HG02763 (cell line): Measurements from ENCODE around the gene NDUFB3.
"Not testable (repeated sequence)": the region's sequence is repeated elsewhere in the genome, so short reads cannot be mapped to it uniquely, and the experiment has no call there.

Experiments used
- ATAC-seq: cut with Tn5 transposase; IDR thresholded peaks from one replicate; pipeline ENCODE4 v1.9.1; 2021; ENCODE audit warnings: mild to moderate bottlenecking, moderate library complexity; ENCODE audit not compliant: unreplicated experiment

Gene NDUFB3

DNA sequence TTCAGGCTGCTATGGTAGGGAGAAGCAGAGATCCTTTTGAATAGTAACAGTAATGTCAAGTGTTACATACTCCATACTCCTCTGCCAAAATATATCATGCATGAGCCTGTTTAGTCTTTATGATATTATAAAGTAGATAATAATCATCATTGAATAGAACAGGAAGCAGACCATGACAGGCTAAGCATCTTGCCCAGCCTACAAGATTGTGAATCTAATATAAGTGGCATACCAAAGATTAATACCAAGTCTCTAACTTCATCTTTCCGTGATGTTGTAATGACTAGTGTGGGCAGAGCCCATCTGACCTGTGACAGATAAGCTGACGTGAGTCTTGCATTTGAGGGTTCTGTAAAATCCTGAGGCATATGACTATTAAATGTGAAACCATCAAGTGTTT, 13.1 kb downstream of the NDUFB3 start:
- ATAC-seq: no peak

DNA sequence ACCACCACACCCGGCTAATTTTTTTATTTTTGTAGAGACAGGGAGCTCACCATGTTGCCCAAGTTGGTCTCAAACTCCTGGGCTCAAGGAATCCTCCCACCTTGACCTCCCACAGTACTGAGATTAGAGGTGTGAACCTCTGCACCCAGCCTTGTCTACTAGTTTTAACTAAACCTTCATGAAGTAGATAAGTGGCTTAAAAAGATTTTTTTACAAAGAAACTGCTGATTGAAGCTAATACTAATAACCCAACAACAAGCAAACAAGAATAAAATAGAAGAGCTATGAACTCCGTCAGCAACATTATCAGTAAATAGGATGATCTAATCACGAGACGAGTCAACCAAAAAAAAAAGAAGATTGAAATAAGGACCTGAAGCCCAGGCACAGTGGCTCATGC, 18.8 kb downstream of the NDUFB3 start:
- ATAC-seq: no peak

DNA sequence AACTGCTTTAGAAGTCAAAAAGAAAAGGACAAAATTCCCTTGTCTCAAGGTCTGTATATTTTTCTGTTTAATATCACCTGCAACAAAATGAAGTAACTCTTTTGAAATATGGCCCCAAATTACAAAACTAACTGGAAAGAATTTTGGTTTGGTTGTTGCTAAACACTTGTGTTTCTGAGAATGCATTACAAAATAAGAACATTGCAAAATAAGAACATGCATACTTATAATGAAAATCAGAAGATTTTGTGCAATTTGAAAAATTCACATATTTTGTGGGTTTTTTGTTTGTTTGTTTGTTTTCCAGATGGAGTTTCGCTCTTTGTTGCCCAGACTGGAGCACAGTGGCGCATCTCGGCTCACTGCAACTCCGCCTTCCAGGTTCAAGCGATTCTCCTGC, 21.8 kb downstream of the NDUFB3 start:
- ATAC-seq: no peak

DNA sequence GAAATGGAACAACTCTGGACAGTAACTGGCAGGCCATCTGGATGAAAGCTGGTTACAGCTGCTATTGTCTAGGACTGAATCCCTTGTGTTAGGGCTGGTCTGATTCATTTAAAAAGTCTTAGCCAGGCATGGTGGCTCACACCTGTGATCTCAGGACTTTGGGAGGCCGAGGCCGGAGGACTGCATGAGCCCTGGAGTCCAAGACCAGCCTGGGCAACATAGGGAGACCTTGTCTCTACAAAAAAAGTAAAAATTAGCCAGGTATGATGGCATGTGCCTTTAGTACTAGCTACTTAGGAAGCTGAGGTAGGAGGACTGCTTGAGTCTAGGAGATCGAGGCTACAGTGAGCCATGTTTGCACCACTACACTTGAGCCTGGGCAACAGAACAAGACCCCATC, 28.7 kb downstream of the NDUFB3 start:
- no peak for ATAC-seq

DNA sequence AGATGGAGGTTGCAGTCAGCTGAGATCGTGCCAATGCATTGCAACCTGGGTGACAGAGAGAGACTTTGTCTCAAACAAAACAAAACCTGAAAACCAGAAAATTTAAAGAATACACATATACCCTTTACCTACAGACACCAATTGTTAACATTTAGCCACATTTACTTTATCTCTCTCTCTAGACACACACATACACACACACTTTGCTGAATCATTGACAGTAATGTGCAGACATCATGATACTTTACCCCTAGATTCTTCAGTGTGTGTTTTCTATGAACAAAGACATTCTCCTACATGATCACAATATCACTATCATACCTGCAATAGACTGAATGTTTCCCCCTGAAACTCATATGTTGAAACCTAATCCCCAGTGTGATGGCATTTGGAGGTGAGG, 34.0 kb downstream of the NDUFB3 start:
- ATAC-seq: no peak

DNA sequence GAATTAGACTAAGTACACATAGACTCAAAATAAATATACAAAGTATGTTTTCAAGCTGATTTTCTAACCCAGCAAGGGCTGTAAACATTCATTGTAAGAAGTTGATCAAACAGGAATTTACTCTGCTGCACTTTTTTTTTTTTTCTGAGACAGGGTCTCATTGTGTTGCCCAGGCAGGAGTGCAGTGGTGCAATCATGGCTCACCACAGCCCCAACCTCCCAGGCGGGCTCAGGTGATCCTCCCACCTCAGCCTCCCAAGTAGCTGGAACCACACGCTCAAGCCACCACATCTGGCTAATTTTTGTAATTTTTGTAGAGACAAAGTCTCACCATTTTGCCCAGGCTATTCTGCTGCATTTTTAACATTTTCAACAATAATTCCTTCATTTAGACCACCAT, 35.8 kb downstream of the NDUFB3 start:
- ATAC-seq: no peak

DNA sequence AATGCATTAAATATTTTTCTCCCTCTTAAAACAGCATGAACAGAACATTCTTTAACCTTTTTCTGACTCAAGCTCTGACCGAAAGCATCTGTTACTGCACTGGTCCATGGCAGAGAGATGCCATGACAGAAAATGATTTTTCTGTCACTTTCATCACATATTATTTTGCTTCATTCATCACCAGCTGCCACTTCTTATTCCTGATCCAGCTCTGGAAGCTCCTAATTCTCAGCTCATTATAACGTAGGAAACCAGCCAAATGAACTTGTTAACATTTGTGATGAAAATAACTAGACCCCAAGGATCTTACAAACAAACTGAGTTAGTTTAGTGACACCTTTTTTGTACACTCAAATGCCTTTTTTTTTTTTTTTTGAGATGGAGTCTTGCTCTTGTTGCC, 36.5 kb downstream of the NDUFB3 start:
- no peak for ATAC-seq

DNA sequence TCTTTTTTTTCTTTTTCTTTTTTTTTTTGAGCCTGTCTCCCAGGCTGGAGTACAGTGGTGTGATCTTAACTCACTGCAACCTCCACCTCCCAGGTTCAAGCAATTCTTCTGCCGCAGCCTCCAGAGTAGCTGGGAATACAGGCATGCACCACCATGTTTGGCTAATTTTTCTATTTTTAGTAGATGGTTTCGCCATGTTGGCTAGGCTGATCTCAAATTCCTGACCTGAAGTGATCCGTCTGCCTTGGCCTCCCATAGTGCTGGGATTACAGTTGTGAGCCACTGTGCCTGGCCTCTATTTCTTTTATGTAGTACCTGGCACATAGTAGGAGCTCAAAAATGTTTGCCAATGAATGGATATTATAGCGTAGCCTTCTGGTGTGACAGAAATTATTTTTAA, 37.4 kb downstream of the NDUFB3 start:
- no peak for ATAC-seq

DNA sequence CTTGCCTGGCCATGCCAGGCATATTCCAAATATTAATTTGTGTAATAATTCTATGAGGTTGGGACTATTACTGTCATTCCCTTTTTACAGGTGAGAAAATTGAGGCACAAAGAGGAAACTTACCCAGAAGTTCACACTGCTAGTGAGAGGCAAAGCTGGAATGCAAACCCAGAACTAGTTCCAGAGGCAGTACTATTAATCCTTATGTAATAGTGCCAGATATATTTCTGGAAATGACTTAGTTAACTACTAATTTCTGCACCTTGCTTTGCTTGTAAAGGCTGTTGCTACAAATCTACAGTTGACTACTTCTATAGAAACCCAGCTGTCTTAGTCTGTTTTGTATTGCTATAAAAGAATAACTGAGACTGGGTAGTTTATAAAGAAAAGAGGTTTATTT, 38.8 kb downstream of the NDUFB3 start:
- no peak for ATAC-seq

DNA sequence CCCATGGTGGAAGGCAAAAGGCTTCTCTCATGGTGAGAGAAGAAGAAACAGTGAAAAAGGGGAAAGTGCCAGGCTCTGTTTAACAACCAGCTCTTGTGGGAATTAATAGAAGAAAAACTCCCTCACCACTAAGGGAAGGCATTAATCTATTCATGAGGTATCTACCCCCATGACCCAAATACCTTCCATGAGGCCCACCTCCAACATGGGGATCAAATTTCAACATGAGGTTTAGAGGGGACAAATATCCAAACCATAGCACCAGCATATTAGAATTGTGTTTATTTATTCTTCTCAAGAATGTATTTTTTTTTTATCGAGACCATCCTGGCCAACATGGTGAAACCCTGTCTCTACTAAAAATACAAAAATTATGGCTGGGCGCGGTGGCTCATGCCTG, 39.3 kb downstream of the NDUFB3 start:
- ATAC-seq: no peak

DNA sequence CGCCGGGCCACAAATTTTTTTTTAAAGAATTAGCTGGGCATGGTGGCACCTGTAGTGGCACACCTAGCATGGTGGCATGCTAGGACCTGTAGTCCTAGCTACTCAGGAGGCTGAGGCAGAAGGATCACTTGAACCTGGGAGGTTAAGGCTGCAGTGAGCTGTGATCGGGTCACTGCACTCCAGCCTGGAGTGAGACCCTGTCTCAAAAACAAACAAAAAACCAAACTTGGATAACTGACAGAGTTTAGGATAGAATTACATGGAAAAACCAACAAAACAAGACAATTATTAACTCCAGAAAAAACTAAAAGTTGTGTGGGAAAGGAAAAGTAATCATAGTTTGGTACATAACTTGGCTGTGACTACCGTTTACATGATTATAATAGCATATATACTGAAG, 42.5 kb downstream of the NDUFB3 start:
- no peak for ATAC-seq

DNA sequence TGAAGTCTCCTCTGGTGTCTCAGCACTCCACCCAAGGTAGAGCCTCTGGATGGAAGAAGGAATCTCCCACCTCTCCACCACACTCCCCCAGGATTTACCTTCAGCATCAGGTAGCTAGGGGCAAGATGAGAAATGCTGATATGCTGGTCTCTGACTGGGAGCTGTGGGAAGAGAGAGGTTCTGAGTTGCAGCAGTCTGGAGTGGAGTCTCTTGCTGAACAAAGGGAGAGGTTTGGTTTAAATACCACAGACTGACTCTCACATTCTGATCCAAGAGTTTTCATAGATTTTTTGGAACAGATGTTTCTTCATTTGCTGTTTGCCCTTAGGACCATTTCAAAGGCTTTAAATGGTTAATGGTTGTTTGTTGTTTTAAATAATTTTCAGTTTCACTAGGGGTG, 43.0 kb downstream of the NDUFB3 start:
- ATAC-seq: no peak

DNA sequence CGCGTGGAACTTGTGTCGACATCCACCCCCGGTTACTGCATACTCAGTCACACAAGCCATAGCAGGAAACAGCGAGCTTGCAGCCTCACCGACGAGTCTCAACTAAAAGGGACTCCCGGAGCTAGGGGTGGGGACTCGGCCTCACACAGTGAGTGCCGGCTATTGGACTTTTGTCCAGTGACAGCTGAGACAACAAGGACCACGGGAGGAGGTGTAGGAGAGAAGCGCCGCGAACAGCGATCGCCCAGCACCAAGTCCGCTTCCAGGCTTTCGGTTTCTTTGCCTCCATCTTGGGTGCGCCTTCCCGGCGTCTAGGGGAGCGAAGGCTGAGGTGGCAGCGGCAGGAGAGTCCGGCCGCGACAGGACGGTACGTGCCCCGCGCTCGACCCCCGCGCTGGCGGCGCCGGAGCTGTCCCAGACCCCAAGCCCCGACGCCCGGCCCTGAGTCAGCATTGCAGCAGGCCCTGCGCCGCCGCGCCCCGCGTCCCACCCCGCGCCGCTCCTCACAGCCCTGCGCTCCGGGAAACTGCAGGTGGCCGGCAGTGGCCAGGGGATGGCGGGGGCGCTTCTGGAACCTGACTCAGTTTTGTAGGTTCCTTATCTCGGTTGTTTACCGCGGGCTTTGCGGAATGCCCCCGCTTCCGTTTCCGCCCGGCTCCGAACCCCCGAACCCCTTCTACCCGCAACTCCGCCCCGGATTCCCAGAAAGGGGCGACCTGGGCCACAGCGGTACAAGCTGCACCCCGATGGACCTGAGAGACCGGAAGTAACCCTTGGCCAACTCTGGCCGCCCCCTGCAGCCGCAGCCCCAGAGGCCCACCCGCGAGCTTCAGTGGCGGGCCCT, 44.5 kb downstream of the NDUFB3 start, which contains the start of gene CFLAR:
CFLAR (plus strand) TSS at position 50 of the 844 bp plus-strand sequence. CDS start 13,702 bp downstream, outside the sequence.
- ATAC-seq: peak; percentile 35

DNA sequence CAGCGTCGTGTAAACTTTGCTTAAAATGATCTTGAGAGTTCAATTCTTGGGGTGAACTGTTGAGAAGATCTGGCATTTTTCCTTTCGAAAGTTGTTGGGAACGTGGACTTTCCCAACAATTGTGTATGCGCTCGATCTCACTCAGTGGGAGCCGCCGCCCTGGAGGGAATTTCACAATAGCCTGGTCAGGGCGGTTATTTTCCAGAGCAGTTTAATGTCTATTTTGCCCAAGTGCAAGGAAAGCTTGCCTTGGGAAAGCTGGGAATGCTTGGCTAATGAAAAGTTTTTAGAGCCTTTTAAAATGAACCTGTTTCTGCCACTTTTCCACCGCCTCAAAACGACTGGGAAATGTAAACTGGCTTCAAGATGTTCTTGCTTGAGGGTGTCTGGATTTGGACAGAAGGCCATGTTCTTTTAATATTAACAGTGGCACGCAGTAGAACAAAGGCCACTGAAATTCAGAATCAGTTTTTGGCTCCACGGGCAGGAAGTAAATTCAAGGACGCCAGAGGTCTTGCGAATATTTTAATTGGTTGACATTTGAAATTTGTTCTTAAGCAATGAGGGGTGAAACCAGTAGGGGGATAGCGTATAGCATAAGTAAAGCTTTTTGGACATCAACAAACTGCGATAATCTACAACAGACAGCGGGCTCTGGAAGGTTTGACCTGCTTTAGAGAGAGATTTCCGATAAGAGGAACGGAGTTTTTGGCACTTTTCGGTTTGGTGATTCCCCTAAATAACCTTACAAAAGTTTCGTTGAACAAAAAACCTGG, 45.3 kb downstream of the NDUFB3 start:
- ATAC-seq: no peak

DNA sequence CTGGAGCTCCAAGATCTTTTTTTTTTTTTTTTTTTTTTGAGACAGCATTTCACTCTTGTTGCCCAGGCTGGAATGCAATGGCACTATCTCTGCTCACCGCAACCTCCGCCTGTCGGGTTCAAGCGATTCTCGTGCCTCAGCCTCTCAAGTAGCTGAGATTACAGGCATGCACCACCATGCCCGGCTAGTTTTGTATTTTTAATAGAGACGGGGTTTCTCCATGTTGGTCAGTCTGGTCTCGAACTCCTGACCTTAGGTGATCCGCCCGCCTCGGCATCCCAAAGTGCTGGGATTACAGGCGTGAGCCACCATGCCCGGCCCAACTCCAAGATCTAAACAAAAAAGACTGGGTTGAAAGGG, 45.9 kb downstream of the NDUFB3 start:
- ATAC-seq: not testable (repeated sequence)

DNA sequence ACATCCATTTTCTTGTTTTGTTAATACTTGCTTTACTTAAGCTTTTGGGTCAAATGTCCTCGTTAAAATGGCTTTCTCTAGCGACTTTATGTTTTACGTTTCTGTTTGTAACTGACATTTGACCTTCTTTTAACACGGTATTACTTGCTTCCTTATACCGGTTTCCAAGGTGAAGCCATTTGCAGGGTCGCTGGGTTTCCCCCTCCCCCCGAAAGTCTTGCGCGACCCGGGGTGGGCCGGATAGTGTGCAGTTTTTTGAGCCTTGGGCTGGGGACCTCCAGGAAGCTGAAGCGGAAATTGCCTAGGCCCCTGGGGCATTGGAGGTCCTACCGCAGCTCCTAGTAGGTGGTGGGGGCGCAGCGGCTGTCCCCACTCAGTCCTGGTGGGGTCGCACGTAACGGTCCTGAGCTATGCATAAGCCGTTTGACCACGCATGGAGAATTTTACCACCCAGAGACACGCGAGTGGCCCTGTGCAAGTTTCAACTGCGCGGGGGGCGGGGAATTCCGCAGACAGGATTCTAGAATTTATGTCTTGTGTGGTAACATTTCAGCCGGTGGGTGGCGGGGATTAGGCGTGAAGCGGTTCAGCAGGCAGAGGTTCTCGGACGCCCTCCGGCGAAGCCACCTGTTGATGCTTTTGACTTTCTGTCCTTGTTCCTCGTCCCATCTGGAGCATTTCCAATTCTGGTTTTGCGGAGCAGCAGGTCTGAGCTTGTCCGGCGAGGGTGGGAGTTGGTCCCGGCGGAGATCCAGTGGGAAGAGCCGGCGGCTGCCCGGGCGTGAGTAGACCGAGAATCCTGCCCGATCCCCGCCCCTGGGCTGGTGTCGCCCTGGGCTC, 46.5 kb downstream of the NDUFB3 start:
- peak; percentile 43 for ATAC-seq

DNA sequence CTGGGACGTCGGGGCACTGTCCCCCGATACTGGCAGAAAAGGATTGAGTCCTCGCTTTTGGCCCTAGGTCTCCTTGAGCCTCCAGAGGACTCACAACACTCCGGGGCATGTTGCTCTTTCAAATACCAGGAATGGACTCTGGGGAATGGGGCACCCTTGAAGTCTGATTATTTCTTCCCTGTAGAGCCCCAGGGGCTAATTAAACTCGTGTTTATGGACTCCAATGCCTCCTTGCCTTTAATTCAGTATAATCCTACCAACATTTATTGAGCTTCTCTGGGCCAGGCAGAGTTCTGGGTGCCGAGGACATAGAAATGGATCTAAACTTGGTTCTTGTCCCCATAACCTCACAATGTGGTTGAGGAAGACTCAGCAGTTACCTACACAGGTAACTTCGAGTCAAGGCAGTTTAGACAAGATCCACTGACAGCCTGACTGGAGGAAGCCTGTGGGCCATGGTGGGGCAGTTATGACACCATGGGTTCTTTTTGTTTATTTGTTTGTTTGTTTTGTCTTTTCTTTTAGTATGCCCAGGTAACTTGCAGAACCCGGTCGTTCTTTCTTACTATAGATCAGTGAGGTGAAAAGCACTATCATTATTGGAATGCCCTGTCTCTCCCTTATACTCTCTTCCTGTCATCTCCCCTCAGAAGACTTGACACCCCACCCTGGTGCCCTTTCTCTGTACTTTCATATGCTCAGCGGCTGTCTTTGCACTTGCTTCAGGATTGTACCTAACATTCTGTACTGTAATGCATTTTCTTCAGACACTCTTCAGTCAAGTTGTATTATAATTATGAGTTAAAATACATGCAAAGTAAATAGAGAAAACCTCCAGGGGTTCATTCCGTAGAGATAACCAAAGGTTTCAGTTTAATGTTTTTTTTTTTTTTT, 47.4 kb downstream of the NDUFB3 start:
- no peak for ATAC-seq

DNA sequence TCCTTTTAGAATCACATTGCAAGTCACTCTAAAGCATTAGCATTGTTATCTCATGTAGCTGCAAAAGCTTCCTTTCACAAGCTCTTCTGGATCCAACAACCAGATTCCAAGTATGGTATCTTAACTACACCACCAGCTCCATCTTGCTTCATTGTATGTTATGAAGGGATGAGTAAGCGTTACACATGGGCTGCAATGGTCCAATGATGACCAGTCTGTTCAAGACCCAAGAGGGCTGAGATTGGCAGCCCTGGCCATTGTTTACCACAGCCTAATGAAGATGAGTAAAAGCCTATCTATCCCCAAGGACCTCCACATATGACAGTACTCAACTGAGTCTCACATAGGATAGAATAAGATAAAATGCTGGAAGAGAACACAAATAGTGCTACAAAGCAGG, 50.5 kb downstream of the NDUFB3 start:
- no peak for ATAC-seq

DNA sequence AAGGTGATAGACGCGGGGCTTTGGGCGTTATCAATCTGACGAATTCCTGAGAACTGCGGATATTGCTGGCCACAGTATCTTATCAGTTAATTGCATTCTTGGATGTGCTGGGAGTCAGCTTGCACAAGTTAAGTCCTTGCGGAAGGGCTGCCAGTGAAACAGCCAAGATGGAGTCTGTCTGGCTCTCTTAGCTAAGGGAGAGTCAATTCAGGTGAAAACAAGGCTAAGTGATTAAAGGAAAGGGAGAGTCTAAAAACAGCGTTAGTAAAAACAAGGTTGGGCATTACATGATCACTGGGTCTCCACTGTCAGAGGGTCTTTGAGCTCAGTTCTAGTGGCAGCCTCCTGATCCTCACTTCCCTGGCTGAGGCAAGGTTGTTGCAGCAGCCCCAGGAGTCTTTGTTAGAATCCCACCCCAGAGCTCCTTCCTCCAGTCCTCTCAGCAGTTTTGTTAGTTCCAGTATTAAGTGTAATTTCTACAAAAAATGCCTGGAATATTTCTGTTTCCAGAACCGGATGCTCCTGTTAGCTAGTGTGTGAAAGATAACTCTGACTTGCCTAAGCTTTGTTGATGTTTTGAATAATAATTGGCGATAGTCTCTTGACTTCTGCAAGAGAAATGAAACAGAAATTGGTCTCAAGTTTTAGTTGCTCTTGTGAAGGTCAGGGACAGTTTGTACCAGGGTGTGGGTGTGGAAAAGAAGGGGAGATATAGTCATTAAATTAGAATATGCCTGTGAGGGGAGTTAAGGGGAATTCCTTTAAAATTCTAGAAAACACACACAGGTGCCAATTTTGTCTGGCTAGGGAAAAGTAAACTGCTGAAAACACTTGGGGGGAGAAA, 54.7 kb downstream of the NDUFB3 start:
- ATAC-seq: peak; percentile 23

DNA sequence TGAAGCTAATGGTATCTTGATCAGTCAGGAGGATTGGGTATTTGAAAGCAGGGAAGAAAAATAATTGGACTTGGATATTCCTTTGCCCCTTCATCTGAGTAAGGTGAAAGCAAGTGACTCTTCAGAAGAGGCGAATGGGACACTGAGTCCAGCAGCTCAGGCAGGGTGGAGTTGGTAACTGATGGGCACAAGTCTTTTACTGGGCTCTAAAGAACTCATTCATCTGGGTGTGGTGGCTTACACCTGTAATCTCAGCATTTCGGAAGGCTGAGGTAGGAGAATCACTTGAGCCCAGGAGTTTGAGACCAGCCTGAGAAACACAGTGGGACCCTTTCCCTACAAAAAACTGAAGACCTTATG, 55.3 kb downstream of the NDUFB3 start:
- no peak for ATAC-seq
